Measurements from ENCODE around the gene ANLN. TPM values are rescaled to one million over a fixed set of nuclear protein-coding genes. Genes with fewer than 3 reads are reported as not detected.
"Not testable (repeated sequence)": the region's sequence is repeated elsewhere in the genome, so short reads cannot be mapped to it uniquely, and the experiment has no call there.

ANLN gene
- total RNA-seq, 2 donors from 2014 or later, result 0.39 to 0.52 TPM

DNA sequence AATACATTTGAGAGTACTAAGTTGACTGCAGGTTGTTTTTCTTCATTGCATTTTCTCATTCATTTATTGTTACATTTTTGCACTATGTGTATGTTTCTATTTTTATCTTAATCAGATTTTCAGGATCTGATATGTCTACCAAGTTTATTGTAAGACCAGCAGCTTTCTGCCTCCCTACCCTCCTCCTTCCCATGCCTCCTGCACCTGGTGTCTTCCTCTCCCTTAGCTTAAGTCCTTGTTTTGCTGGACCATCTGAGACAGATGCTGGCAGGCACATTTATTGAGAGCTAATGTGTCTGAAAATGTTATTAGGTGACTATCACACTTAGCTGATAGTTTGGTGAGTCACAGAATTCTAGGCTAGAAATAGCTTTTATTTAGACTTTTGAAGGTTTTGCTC, 79.6 kb downstream of the ANLN start:
- H3K4me3 Mint-ChIP-seq, result no peak overlapping the region
- peaks cover 5% of the 10 kb centered on the region for H3K4me1 Mint-ChIP-seq
- ATAC-seq, result no peak
- DNase-seq, result no peak
- H3K27ac Mint-ChIP-seq, result no peak overlapping the region
- H3K27me3 Mint-ChIP-seq, result peaks cover 15% of the 10 kb centered on the region
- no peaks in the 10 kb centered on the region for H3K36me3 Mint-ChIP-seq (ENCODE audit: low read depth)
- H3K9me3 ChIP-seq (ENCODE audit: control insufficient read depth, low read length, poor library complexity, severe bottlenecking), result no peaks in the 10 kb centered on the region

DNA sequence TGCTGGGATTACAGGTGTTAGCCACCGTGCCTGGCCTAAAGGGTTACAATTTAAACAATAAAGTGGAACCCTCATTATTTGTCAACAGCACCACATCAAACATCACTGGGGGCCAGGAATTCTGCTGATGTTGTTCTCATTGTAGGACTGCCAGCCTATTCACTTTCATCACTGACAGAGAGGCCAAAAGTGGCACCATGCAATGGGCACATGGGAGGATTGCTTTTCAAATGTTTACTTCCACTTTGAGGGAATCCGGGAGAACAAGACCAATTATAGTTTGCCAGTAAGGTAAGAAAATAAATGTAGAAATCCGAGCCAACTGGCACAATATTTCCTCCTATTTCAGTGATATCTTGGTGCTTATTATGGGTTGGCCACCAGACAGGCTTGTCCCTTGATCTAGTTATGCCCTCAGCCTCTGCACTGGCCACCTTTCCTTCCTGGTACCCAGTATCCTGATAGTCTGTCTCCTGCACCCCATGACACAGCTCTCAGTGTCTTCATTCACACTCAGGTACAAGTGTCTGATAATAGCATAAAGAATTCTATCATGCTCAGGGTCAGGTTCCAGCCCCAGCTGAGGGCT, 82.6 kb downstream of the ANLN start:
- Mint-ChIP-seq H3K36me3 (ENCODE audit: low read depth) (no peaks in the 10 kb centered on the region), H3K4me3 (no peak overlapping the region), H3K27me3 (peaks cover 14% of the 10 kb centered on the region), H3K27ac (no peak overlapping the region), H3K4me1 (peaks cover 8% of the 10 kb centered on the region)
- H3K9me3 ChIP-seq (ENCODE audit: control insufficient read depth, low read length, poor library complexity, severe bottlenecking), result no peaks in the 10 kb centered on the region
- DNase-seq, result no peak
- ATAC-seq, result no peak

DNA sequence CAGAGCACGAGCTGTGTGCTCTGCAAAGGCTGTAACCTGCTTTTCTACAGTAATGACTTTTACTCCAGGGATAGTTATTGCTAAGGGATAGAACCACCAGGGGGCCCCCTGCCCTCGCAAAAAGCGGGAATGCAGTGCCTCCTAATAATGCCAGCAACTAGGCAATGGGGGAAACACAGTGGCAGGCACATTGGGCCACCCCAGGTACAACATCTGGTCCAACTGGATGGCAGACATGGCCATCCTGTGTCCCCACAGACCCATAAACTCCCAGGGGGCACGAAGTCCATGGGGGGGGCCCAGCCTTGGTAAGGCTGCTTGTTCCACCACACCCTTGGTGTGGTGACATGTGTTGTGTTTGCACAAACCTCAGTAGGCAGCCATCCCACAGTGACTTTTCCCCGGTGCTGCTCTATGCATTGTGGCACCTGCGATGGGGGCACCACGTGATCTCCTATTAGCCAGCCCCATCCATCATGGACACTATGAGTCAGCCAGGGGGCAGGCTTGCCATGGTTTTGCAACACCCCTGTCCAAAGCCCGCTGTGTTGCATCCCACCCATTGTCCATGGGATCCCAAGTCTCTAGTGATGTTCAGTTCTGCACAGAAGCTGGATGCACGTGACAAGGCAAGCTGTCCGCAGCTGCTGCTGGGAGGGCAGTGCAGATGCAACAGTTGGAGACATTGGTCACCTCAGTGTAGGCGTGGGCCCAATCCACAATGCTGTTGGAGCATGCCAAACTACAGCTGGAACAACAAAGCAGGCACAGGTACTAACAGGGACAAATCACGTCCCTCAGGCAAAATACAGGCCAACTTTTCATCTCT, 84.0 kb downstream of the ANLN start:
- DNase-seq, result no peak

DNA sequence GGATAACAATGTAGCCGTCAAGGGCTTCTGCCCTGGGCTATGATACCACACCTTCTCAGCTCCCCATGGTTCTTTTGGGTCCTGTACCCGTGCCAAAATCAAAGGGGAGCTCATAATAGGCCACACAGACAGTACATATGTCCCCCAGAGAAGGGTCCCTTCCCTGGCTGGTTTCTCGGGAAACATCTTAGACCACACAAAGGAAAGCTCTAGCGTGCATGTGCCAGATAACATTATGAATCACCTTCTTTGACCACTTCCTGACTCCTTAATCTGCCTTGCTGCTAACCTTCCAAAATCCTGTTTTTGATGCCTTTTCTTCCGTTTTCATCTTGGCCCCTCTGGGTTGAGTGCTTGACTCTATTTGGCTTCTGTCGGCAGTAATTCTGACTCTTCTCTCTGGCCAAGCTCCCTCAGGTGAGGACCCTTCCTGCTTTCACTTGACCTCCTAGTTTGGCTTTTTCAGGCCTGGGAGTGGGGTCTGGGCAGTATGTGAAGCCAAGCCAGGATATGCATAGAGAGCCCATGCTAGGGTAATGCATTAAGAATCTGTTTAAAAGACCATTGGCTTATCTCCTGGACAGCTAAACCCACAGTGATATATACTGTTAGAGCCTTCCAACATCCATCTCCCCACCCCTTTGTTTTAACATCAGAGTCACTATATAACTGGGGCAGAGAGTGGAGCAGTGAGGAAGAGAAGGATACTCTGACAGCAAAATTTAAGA, 84.8 kb downstream of the ANLN start:
- Mint-ChIP-seq H3K4me3 (no peak overlapping the region), H3K27ac (no peak overlapping the region), H3K27me3 (no peaks in the 10 kb centered on the region), H3K4me1 (peaks cover 8% of the 10 kb centered on the region), H3K36me3 (ENCODE audit: low read depth) (no peaks in the 10 kb centered on the region)
- no peaks in the 10 kb centered on the region for H3K9me3 ChIP-seq (ENCODE audit: control insufficient read depth, low read length, poor library complexity, severe bottlenecking)
- DNase-seq (no peak), ATAC-seq (no peak)

More for the DNA sequence above, 84.0 kb downstream of the ANLN start:
- no peak overlapping the region for H3K4me3 Mint-ChIP-seq
- H3K27me3 Mint-ChIP-seq, result peaks cover 3% of the 10 kb centered on the region
- H3K4me1 Mint-ChIP-seq, result peaks cover 8% of the 10 kb centered on the region
- H3K9me3 ChIP-seq (ENCODE audit: control insufficient read depth, low read length, poor library complexity, severe bottlenecking), result no peaks in the 10 kb centered on the region
- no peak overlapping the region for H3K27ac Mint-ChIP-seq
- H3K36me3 Mint-ChIP-seq (ENCODE audit: low read depth), result no peaks in the 10 kb centered on the region
- no peak for ATAC-seq

DNA sequence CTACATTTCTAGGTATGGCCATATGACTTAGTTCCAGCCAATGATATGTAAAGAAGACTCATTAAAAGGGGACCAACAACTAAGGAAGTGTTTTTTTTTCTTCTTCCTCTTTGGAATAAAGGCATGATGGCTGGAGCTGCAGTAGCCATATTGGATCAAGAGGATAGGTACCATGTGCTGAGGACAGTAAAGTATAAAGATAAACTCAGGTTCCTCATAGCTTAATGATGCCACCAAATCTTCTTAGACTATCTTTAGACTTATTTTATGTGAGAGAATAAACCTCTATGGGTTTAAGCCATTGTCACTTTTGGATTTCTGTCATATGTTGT, 85.3 kb downstream of the ANLN start:
- H3K9me3 ChIP-seq (ENCODE audit: control insufficient read depth, low read length, poor library complexity, severe bottlenecking), result no peaks in the 10 kb centered on the region
- Mint-ChIP-seq H3K36me3 (ENCODE audit: low read depth) (no peaks in the 10 kb centered on the region), H3K4me1 (peaks cover 8% of the 10 kb centered on the region), H3K27me3 (no peaks in the 10 kb centered on the region), H3K27ac (no peak overlapping the region), H3K4me3 (no peak overlapping the region)
- DNase-seq, result no peak
- ATAC-seq, result no peak

DNA sequence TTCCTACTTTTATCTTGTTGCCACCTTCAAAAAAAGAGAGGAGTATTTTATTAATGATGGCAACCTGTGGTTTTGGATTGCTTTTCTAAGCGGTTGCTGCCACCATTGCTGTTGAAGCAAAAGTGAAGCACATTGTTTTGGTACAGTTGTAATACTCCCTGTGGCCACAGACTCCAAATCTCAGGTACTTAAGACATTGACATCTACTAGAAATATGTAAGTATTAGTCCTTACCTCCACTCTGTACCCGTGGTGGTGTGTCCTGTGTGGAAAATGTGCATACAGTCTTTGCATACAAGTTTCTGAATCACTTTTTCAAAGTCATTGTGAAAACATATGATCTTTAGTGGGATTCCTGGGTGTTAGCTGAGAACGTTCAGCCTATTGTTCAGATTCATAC, 85.7 kb downstream of the ANLN start:
- no peak overlapping the region for H3K4me3 Mint-ChIP-seq
- no peaks in the 10 kb centered on the region for H3K9me3 ChIP-seq (ENCODE audit: control insufficient read depth, low read length, poor library complexity, severe bottlenecking)
- no peaks in the 10 kb centered on the region for H3K36me3 Mint-ChIP-seq (ENCODE audit: low read depth)
- H3K27ac Mint-ChIP-seq, result no peak overlapping the region
- peaks cover 8% of the 10 kb centered on the region for H3K4me1 Mint-ChIP-seq
- DNase-seq (no peak), ATAC-seq (no peak)
- no peaks in the 10 kb centered on the region for H3K27me3 Mint-ChIP-seq

DNA sequence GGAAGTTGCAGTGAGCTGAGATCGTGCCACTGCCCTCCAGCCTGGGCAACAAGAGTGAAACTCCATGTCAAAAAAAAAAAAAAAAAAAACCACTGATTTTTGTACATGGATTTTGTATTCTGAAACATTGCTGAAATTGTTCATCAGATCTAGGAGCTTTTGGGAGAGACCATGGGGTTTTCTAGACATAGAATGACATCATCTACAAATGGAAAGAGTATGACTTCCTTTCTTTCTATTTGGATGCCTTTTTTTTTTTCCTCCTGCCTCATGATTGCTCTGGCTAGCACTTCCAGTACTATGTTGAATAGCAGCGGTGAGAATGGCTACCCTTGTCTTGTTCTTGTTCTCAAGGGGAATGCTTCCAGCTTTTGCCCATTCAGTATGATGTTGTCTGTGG, 89.1 kb downstream of the ANLN start:
- ATAC-seq (no peak), DNase-seq (no peak)
- Mint-ChIP-seq H3K27ac (no peak overlapping the region), H3K36me3 (ENCODE audit: low read depth) (no peaks in the 10 kb centered on the region), H3K4me3 (no peak overlapping the region), H3K4me1 (peaks cover 12% of the 10 kb centered on the region), H3K27me3 (peaks cover 10% of the 10 kb centered on the region)
- H3K9me3 ChIP-seq (ENCODE audit: control insufficient read depth, low read length, poor library complexity, severe bottlenecking), result no peaks in the 10 kb centered on the region

DNA sequence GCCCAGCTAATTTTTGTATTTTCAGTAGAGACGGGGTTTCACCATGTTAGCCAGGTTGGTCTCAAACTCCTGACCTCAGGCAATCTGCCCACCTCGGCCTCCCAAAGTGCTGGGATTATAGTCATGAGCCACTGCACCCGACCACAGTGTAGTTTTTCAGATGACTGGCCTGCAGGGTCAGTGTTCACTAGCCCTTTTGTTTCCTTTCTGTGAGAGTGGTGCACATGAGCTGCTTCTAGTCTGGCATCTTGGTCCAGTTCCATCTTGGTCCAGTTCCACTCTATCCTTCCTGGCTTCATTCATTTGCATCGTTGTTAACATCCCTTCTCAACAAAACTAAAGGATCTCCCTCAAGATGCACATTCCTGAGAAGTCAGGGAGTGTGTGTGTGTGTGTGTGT, 94.2 kb downstream of the ANLN start:
- H3K4me1 Mint-ChIP-seq; H3K4me3 Mint-ChIP-seq; H3K36me3 Mint-ChIP-seq (ENCODE audit: low read depth); H3K27ac Mint-ChIP-seq; H3K9me3 ChIP-seq (ENCODE audit: control insufficient read depth, low read length, poor library complexity, severe bottlenecking); DNase-seq; ATAC-seq: not testable (repeated sequence)
- H3K27me3 Mint-ChIP-seq, result peaks cover 20% of the 10 kb centered on the region

DNA sequence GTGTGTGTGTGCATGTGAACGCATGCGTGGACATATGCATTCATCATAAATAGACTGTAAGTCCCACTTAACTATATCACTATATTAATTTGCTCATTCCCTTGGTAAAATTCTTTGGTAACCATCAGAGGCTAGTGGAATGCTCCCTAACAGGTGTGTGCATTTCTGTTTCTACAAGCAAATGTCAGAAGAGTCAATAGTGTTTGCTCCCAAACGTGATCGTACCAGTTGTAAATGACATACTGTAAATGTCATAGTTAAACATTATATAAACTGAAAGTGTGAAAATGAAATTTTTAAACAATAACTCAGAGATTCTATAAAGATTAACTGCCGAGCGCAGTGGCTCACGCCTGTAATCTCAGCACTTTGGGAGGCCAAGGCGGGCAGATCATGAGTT, 94.6 kb downstream of the ANLN start:
- H3K27ac Mint-ChIP-seq, result no peak overlapping the region
- peaks cover 7% of the 10 kb centered on the region for H3K4me1 Mint-ChIP-seq
- DNase-seq (no peak), ATAC-seq (no peak)
- H3K36me3 Mint-ChIP-seq (ENCODE audit: low read depth), result no peaks in the 10 kb centered on the region
- H3K4me3 Mint-ChIP-seq, result no peak overlapping the region
- peaks cover 24% of the 10 kb centered on the region for H3K27me3 Mint-ChIP-seq
- H3K9me3 ChIP-seq (ENCODE audit: control insufficient read depth, low read length, poor library complexity, severe bottlenecking), result no peaks in the 10 kb centered on the region

DNA sequence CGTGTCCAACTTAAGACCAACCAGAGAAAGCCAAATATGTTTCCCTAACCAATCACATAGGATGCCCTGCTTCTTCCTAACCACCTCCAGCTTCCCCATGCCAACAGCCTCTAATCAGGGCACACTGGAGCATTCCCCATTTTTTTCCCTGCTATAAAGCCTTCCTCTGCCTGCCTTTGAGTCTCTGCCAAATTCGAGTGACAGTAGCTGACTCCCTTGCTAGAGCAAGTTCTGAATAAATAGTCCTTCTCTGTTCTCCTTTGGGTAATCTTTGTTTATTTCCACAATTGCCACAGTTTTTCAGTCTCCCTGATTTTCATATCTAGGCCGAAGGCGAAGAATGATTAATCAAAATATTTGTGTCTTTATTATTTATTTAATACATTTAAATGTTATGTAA, 96.7 kb downstream of the ANLN start:
- Mint-ChIP-seq H3K27ac (no peak overlapping the region), H3K4me3 (no peak overlapping the region), H3K27me3 (peaks cover 31% of the 10 kb centered on the region), H3K4me1 (peaks cover 7% of the 10 kb centered on the region), H3K36me3 (ENCODE audit: low read depth) (no peaks in the 10 kb centered on the region)
- no peaks in the 10 kb centered on the region for H3K9me3 ChIP-seq (ENCODE audit: control insufficient read depth, low read length, poor library complexity, severe bottlenecking)
- ATAC-seq, result no peak
- no peak for DNase-seq

DNA sequence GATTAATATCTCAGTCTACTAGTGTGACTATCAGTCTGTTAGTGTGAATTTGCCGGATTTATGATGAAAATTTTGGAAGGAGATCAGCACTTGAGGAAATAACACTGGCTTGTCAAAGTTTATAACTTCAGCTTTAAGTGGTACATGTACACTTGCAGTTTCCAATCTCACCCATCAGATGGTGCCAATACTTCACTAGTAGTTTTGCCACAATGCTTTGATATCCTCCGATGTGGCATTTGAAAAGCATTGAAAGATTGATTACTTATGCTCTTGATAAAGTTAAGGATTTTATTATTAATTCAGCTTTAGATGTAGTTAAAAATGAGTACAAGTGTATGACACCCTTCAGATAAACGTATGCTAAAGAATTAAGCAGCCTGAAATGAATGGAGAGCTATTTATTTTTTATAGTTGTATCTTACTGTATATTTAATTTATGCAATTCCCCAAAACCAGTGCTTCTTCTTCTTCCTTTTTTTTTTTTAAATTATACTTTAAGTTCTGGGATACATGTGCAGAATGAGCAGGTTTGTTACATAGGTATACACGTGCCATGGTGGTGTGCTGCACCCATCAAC, 98.2 kb downstream of the ANLN start:
- Mint-ChIP-seq H3K27me3 (peaks cover 25% of the 10 kb centered on the region), H3K4me1 (peaks cover 2% of the 10 kb centered on the region), H3K27ac (no peak overlapping the region), H3K36me3 (ENCODE audit: low read depth) (no peaks in the 10 kb centered on the region), H3K4me3 (no peak overlapping the region)
- no peaks in the 10 kb centered on the region for H3K9me3 ChIP-seq (ENCODE audit: control insufficient read depth, low read length, poor library complexity, severe bottlenecking)
- DNase-seq (peak in 1 of 3 donors; percentile 17), ATAC-seq (peak; percentile 76)

DNA sequence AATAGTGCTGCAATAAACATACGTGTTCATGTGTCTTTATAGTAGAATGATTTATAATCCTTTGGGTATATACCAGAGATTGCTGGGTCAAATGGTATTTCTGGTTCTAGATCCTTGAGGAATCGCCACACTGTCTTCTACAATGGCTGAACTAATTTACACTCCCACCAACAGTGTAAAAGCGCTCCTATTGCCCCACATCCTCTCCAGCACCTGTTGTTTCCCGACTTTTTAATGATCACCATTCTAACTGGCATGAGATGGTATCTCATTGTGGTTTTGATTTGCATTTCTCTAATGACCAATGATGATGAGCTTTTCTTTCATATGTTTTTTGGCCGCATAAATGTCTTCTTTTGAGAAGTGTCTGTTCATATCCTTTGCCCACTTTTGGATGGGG, 99.0 kb downstream of the ANLN start:
- not testable (repeated sequence) for H3K4me3 Mint-ChIP-seq; H3K36me3 Mint-ChIP-seq (ENCODE audit: low read depth); ATAC-seq; DNase-seq; H3K27ac Mint-ChIP-seq; H3K9me3 ChIP-seq (ENCODE audit: control insufficient read depth, low read length, poor library complexity, severe bottlenecking); H3K4me1 Mint-ChIP-seq
- peaks cover 21% of the 10 kb centered on the region for H3K27me3 Mint-ChIP-seq

DNA sequence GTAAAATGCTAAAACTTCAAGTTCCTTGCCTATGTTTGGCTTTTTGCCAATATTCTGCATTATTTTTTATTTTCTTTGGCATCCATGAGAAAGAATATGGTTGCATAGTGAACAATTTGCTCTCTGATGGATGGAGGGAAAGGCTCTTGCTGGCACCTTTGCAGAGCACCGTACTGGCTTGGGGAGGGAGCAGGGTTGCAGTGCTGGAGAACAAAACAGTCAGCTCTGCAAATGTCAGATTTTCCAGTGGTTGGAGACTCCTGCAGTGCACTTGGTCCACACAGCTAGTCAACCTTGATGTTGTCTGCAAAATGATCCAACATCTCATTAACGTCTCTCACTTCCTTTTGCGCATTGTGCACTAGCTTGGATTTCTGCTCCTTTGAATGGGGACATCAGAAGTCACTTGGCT, 100.8 kb downstream of the ANLN start:
- DNase-seq, result no peak

More for the DNA sequence above, 100.8 kb downstream of the ANLN start:
- H3K27me3 Mint-ChIP-seq, result peaks cover 28% of the 10 kb centered on the region
- no peak overlapping the region for H3K4me3 Mint-ChIP-seq
- H3K36me3 Mint-ChIP-seq (ENCODE audit: low read depth), result peaks cover 2% of the 10 kb centered on the region
- H3K27ac Mint-ChIP-seq, result no peak overlapping the region
- H3K4me1 Mint-ChIP-seq, result peaks cover 6% of the 10 kb centered on the region
- no peaks in the 10 kb centered on the region for H3K9me3 ChIP-seq (ENCODE audit: control insufficient read depth, low read length, poor library complexity, severe bottlenecking)
- ATAC-seq, result no peak

Data from T-helper 17 cell (primary cell).